Prostate gland (tissue), 2 donors: ENCODE data around the gene MTMR10. TPM values are rescaled to one million over a fixed set of nuclear protein-coding genes. Genes with fewer than 3 reads are reported as not detected.

Source experiments
- DNase-seq: peaks from one replicate; pipeline ENCODE4 v3.0.0-alpha.2; 2019; ENCODE audit warnings: low spot score
- H3K27ac ChIP-seq, 2 donors: fragments of 200-600 bp; sonication (generic); 2 replicates each; pipeline ENCODE4 v1.5.1; 2017 to 2019
- H3K27me3 ChIP-seq: fragments of 200-600 bp; sonication (generic); replicated peaks from 2 replicates; pipeline ENCODE4 v1.5.1; 2019; ENCODE audit not compliant: insufficient read depth
- H3K36me3 ChIP-seq, 2 donors: fragments of 200-600 bp; sonication (generic); 1 replicate in 1 of 2; 2 replicates in 1 of 2; pipeline versions ENCODE4 v1.5.1 to v1.8.1; 2017 to 2019
- H3K4me1 ChIP-seq: fragments of 200-600 bp; sonication (generic); replicated peaks from 2 replicates; pipeline ENCODE4 v1.5.1; 2019
- H3K4me3 ChIP-seq, 2 donors: fragments of 200-600 bp; sonication (generic); 2 replicates each; pipeline ENCODE4 v1.5.1; 2017 to 2019
- H3K9me3 ChIP-seq: fragments of 200-600 bp; sonication (generic); 2 replicates; pipeline ENCODE4 v1.5.1; 2017
- CTCF ChIP-seq, 4 experiments: fragments of 200-600 bp in 2 of 4; fragments of 450-650 bp in 2 of 4; sonication (generic) in 2 of 4; IDR thresholded peaks; 1 replicate in 3 of 4; 2 replicates in 1 of 4; pipeline ENCODE4 v1.5.1; 2016 to 2019; ENCODE audit warnings: antibody characterized with exemption in 4 of 4, mild to moderate bottlenecking in 2 of 4, moderate library complexity in 2 of 4
- POLR2A ChIP-seq: fragments of 450-650 bp; IDR thresholded peaks from one replicate; pipeline ENCODE4 v1.6.1; 2016; ENCODE audit warnings: antibody characterized with exemption, mild to moderate bottlenecking
- POLR2AphosphoS5 ChIP-seq: sonication (generic); formaldehyde crosslinking; IDR thresholded peaks from one replicate; pipeline ENCODE4 v1.6.1; 2017; ENCODE audit warnings: antibody characterized with exemption
- WGBS: methylation state at CpG from one replicate; pipeline ENCODE4 v1.1.5; 2018; 5-methylcytosine and 5-hydroxymethylcytosine counted together
- intact Hi-C: fragments of 100-400 bp; cut with DNase I; formaldehyde crosslinking; loops from one replicate; pipeline ENCODE4 v1.14.2; 2022
- total RNA-seq, 2 donors: library from RNA; depleted of rRNA; stranded (reverse); fragments of >200 nt; gene quantifications; one replicate each; pipeline ENCODE4 v1.1.0, GENCODE V29; 2016

Gene MTMR10
- total RNA-seq, 2 donors from 2014 or later, result 32.5 to 35.2 TPM

- TF ChIP-seq CTCF (IDR thresholded peaks at IDR 0.05) (peak; percentile 40 to 78 (median 58)), POLR2A (no peak), POLR2AphosphoS5 (peak; percentile 75)
- Histone ChIP-seq H3K27ac (peak overlapping the region; percentile 49 to 55), H3K4me3 (no peak overlapping the region), H3K27me3 (no peaks in the 10 kb centered on the region), H3K36me3 (no peaks in the 10 kb centered on the region), H3K4me1 (no peaks in the 10 kb centered on the region), H3K9me3 (no peaks in the 10 kb centered on the region)
- peak; percentile 78 for DNase-seq
- intact Hi-C loops, result loop anchor here (10.0 kb wide), 2 partner anchors 219 to 419 kb away; partner anchors contain the start of gene KLF13
- 41% methylated on average over 5 of the region's 5 CpGs for WGBS
Observed at GRCh38 chr15:30905821-30906220, 85.6 kb downstream of the MTMR10 start.

- Histone ChIP-seq H3K36me3 (no peaks in the 10 kb centered on the region), H3K9me3 (no peaks in the 10 kb centered on the region), H3K27ac (peak overlapping the region; percentile 81 to 82), H3K4me1 (no peaks in the 10 kb centered on the region), H3K4me3 (no peak overlapping the region), H3K27me3 (no peaks in the 10 kb centered on the region)
- no peak for DNase-seq
- 84% methylated on average over 5 of the region's 5 CpGs for WGBS
- TF ChIP-seq POLR2AphosphoS5, result no peak
- no peak for TF ChIP-seq CTCF (IDR thresholded peaks at IDR 0.05)
- TF ChIP-seq POLR2A, result no peak
- intact Hi-C loops, result loop anchor here (10.0 kb wide), 2 partner anchors 220 to 420 kb away; partner anchors contain the start of gene KLF13
Observed at GRCh38 chr15:30904812-30905211, 86.6 kb downstream of the MTMR10 start.

GRCh38 chr15:30903497-30904187 lies 87.8 kb downstream of the MTMR10 start, which contains the start of gene FAN1:
FAN1 (plus strand) TSS chr15:30903915; CDS start chr15:30904664, 749 bp downstream.
- Histone ChIP-seq H3K4me3 (peak within 1 kb of the TSS; percentile 69), H3K4me1 (no peaks in the 10 kb centered on the region), H3K9me3 (no peaks in the 10 kb centered on the region), H3K27me3 (no peaks in the 10 kb centered on the region), H3K36me3 (no peaks in the 10 kb centered on the region), H3K27ac (peak within 1 kb of the TSS; percentile 81 to 82)
- peak in 2 of 4 experiments; percentile 22 to 30 for TF ChIP-seq CTCF (IDR thresholded peaks at IDR 0.05)
- TF ChIP-seq POLR2AphosphoS5, result peak; percentile 95
- peak; percentile 60 for TF ChIP-seq POLR2A
- DNase-seq, result peak; percentile 91
- intact Hi-C loops, result loop anchor here (10.0 kb wide), 2 partner anchors 221 to 421 kb away; partner anchors contain the start of gene KLF13
- WGBS, result under 1% methylated on average over 65 of the region's 65 CpGs

- no peak for DNase-seq
- Histone ChIP-seq H3K36me3 (no peaks in the 10 kb centered on the region), H3K4me3 (no peak overlapping the region), H3K27me3 (no peaks in the 10 kb centered on the region), H3K9me3 (no peaks in the 10 kb centered on the region), H3K4me1 (no peaks in the 10 kb centered on the region), H3K27ac (no peak overlapping the region)
- intact Hi-C loops, result loop anchor here (10.0 kb wide), 2 partner anchors 223 to 423 kb away; partner anchors contain the start of gene KLF13
- 96% methylated on average over 1 of the region's 1 CpG for WGBS
- TF ChIP-seq POLR2AphosphoS5, result no peak
- TF ChIP-seq CTCF (IDR thresholded peaks at IDR 0.05), result no peak
- no peak for TF ChIP-seq POLR2A
Observed at GRCh38 chr15:30901889-30902288, 89.5 kb downstream of the MTMR10 start.
